ENCODE results near the gene GGPS1. TPM values are rescaled to one million over a fixed set of nuclear protein-coding genes. Genes with fewer than 3 reads are reported as not detected.

Gene GGPS1
- total RNA-seq, result 31.1 and 40.3 TPM in 2 replicates

GRCh38 chr1:235328271-235329138 lies at the start of gene GGPS1:
Gene GGPS1 (plus strand): TSS chr1:235328570. CDS start chr1:235335265, 6,695 bp downstream.

DNA sequence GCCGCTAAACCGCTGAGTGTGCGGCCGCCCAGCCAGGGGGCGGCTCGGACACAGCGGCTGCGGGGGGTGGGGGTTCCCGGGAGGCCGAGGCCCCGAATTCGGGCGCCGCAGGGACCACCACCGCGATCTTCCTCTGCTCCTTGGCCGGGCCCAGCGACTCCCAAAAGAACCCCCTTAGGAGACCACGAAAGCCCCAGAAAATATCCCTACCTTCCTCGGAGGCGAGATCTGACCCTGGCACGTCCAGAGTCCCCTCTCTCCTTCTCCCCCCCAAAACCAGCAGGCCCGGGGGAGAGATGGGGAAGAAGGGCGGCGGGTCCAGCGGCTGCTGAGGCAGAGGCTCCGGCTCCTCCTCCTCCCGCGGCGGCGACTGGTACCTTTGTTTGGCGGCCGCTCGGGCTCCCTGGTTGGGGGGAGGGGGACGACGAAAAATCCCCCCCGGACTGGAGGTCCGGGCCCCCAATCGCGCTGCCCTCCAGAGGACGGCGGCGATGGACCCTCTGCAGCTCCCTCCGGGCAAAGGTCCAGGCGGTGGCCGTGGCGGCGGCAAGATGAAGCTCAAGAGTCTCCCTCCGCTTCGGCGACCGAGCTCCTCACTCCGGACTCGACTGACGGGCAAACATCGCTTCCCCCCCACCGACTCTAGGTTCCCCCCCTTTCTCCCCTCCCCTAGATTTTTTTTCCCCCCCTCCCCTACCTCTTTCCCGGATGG lies 655 bp upstream of the GGPS1 start, which contains the start of gene ARID4B:
TSS of gene ARID4B (minus strand) at position 621 of the 712 bp plus-strand sequence. CDS start 1,260 bp downstream, outside the sequence.

GRCh38 chr1:235367000-235367908 lies 38.9 kb downstream of the GGPS1 start, which contains the start of gene TBCE:
Gene TBCE (plus strand): TSS chr1:235367427. CDS start chr1:235380050, 12,623 bp downstream.

Other genes with a start within 250 kb of the GGPS1 start
- gene TOMM20, start 199.7 kb upstream of the GGPS1 start, total RNA-seq, result 99.5 and 129 TPM in 2 replicates
- gene RBM34, start 167.3 kb upstream of the GGPS1 start, total RNA-seq, result 62.3 and 74.5 TPM in 2 replicates
- 26.7 and 37.6 TPM in 2 replicates for gene ARID4B, start 391 bp upstream of the GGPS1 start, total RNA-seq
- gene TBCE, start 38.9 kb downstream of the GGPS1 start, total RNA-seq, result 17.4 and 26.7 TPM in 2 replicates
- gene B3GALNT2, start 175.9 kb downstream of the GGPS1 start, total RNA-seq, result 77.9 and 99.5 TPM in 2 replicates